K562 (cell line): ENCODE data around the gene ALDH9A1. TPM values are rescaled to one million over a fixed set of nuclear protein-coding genes. Genes with fewer than 3 reads are reported as not detected.

ENCODE experiments used
- ATAC-seq: fragments of 200-7000 bp; cut with Tn5 transposase; 3 replicates; pipeline ENCODE4 v1.9.1; 2020; ENCODE audit warnings: moderate library complexity
- BruUV-seq: library from RNA; stranded (reverse); fragments of 400-500 nt; replicated peaks from 2 replicates; lab custom pipeline; 2021; lab: Mats Ljungman, UMichigan
- CTCF ChIA-PET: fragments of 300-600 bp; formaldehyde crosslinking; extraction: SDS; loops from one replicate; lab custom pipeline; 2021; ENCODE audit warnings: low intra/inter-chr PET ratio; lab: Yijun Ruan, JAX
- POLR2A ChIA-PET: fragments of 300-600, 350-650 bp; sonication (Branson Sonifier 250); formaldehyde crosslinking; extraction: SDS; loops from one replicate; lab custom pipeline; 2021; ENCODE audit warnings: antibody characterized with exemption, inconsistent platforms; lab: Yijun Ruan, JAX
- DNase-seq, 4 experiments: peaks; one replicate each; pipeline versions ENCODE4 v3.0.0 to v3.0.0-alpha.2; 2011 to 2018; ENCODE audit warnings: low spot score in 3 of 4, mixed read lengths in 3 of 4; ENCODE audit errors: extremely low read depth in 1 of 4
- FAIRE-seq: peaks from 2 replicates; lab custom pipeline; 2011; peaks lifted over from hg19 to GRCh38; lab: Jason Lieb, UNC
- H2AFZ ChIP-seq: 2 replicates; pipeline ENCODE4 v1.6.0; 2011; ENCODE audit warnings: low read depth, low read length, control low read depth, inconsistent platforms
- H3K27ac ChIP-seq: fragments of 200-600 bp; 3 replicates; pipeline ENCODE4 v1.8.0; 2011; ENCODE audit warnings: low read depth, mild to moderate bottlenecking, control low read depth, inconsistent platforms, low read length, moderate library complexity, mixed read lengths; ENCODE audit errors: extremely low read depth
- H3K27me3 ChIP-seq, 2 experiments: fragments of 300-600 bp in 1 of 2; 2 replicates in 1 of 2; 3 replicates in 1 of 2; pipeline versions ENCODE4 v1.6.0 to v1.8.0; 2011; ENCODE audit warnings: inconsistent platforms in 2 of 2, low read length in 2 of 2, mild to moderate bottlenecking in 1 of 2, mixed read lengths in 1 of 2, moderate library complexity in 1 of 2; ENCODE audit not compliant: control insufficient read depth in 2 of 2, insufficient read depth in 2 of 2
- H3K36me3 ChIP-seq: fragments of 300-600 bp; 3 replicates; pipeline ENCODE4 v1.8.0; 2011; ENCODE audit warnings: mild to moderate bottlenecking, low read length, inconsistent platforms; ENCODE audit not compliant: control insufficient read depth, insufficient read depth
- H3K4me1 ChIP-seq, 2 experiments: fragments of 200-600 bp in 1 of 2; replicated peaks in 1 of 2; 2 replicates in 1 of 2; 3 replicates in 1 of 2; pipeline versions ENCODE4 v1.5.1 to v1.8.0; 2011; ENCODE audit warnings: inconsistent platforms in 2 of 2, low read length in 2 of 2, mild to moderate bottlenecking in 1 of 2, mixed read lengths in 1 of 2, moderate library complexity in 1 of 2; ENCODE audit not compliant: control insufficient read depth in 2 of 2, insufficient read depth in 2 of 2
- H3K4me2 ChIP-seq: 2 replicates; pipeline ENCODE4 v1.6.1; 2011; ENCODE audit warnings: low read length, control low read depth, inconsistent platforms, mixed read lengths; ENCODE audit not compliant: insufficient read depth
- H3K4me3 ChIP-seq: fragments of 200-600 bp; sonication (generic), shearing (Covaris generic); 2 replicates; pipeline ENCODE4 v1.5.1; 2016; ENCODE audit warnings: control low read depth, inconsistent platforms
- H3K79me2 ChIP-seq: fragments of 200-600 bp; 3 replicates; pipeline ENCODE4 v1.8.0; 2011; ENCODE audit warnings: low read length, inconsistent platforms; ENCODE audit not compliant: control insufficient read depth, insufficient read depth
- H3K9ac ChIP-seq, 2 experiments: 2 replicates each; pipeline versions ENCODE4 v1.6.0 to v1.6.1; 2011; ENCODE audit warnings: low read depth in 2 of 2, low read length in 2 of 2, control low read depth in 1 of 2, inconsistent platforms in 1 of 2, mild to moderate bottlenecking in 1 of 2, mixed read lengths in 1 of 2; ENCODE audit not compliant: insufficient read depth in 1 of 2
- H3K9me1 ChIP-seq: one replicate; pipeline ENCODE4 v1.6.0; 2011; ENCODE audit warnings: inconsistent platforms, mild to moderate bottlenecking, low read length, moderate library complexity; ENCODE audit not compliant: control insufficient read depth, insufficient read depth
- H3K9me3 ChIP-seq: replicated peaks from 2 replicates; pipeline ENCODE4 v1.5.1; 2011; ENCODE audit warnings: low read depth, low read length, inconsistent platforms; ENCODE audit not compliant: control insufficient read depth, insufficient read depth
- H4K20me1 ChIP-seq: replicated peaks from 2 replicates; pipeline ENCODE4 v1.6.1; 2011; ENCODE audit warnings: low read length, inconsistent platforms, mixed read lengths; ENCODE audit not compliant: control insufficient read depth, insufficient read depth
- CC2D1A ChIP-seq: fragments of 450-650 bp; IDR thresholded peaks from 2 replicates; pipeline ENCODE4 v1.6.1; 2017; ENCODE audit warnings: mild to moderate bottlenecking
- DACH1 ChIP-seq: fragments of 450-650 bp; IDR thresholded peaks from 2 replicates; pipeline ENCODE4 v1.6.1; 2018; ENCODE audit not compliant: partially characterized antibody
- ETV1 ChIP-seq: fragments of 450-650 bp; conservative IDR thresholded peaks from 2 replicates; pipeline ENCODE4 v1.6.1; 2016; ENCODE audit warnings: missing genetic modification characterization, control low read depth, low read depth, missing compliant biosample characterization
- ETV5 ChIP-seq: sonication (generic); formaldehyde crosslinking; IDR thresholded peaks from 2 replicates; pipeline ENCODE4 v1.4.0; 2020; ENCODE audit warnings: low read depth, mild to moderate bottlenecking, missing genetic modification reagents
- HDAC1 ChIP-seq, 2 experiments: fragments of 450-650 bp; IDR thresholded peaks; 2 replicates each; pipeline ENCODE4 v1.6.1; 2016 to 2017; ENCODE audit warnings: inconsistent platforms in 1 of 2, mild to moderate bottlenecking in 1 of 2, moderate library complexity in 1 of 2
- HDGF ChIP-seq: fragments of 450-650 bp; IDR thresholded peaks from 2 replicates; pipeline ENCODE4 v1.6.1; 2016
- PHB ChIP-seq: fragments of 250-450 bp; sonication (Bioruptor Pico); IDR thresholded peaks from 2 replicates; pipeline ENCODE4 v1.5.0; 2021
- POLR3A ChIP-seq: IDR thresholded peaks from 2 replicates; pipeline ENCODE4 v1.6.1; 2011; ENCODE audit warnings: borderline replicate concordance, mild to moderate bottlenecking, moderate library complexity; ENCODE audit not compliant: insufficient read length, insufficient read depth; ENCODE audit errors: extremely low read depth
- SETDB1 ChIP-seq: IDR thresholded peaks from one replicate; pipeline ENCODE4 v1.6.1; 2012; ENCODE audit warnings: low read length, control low read depth, inconsistent platforms
- SIN3A ChIP-seq, 2 experiments: fragments of 150-350 bp in 1 of 2; IDR thresholded peaks; 2 replicates each; pipeline ENCODE4 v1.6.1; 2011 to 2016; ENCODE audit warnings: borderline replicate concordance in 2 of 2, low read depth in 2 of 2, low read length in 2 of 2, mild to moderate bottlenecking in 2 of 2, moderate library complexity in 2 of 2; ENCODE audit not compliant: control insufficient read depth in 1 of 2
- SMARCA4 ChIP-seq: fragments of 450-650 bp; IDR thresholded peaks from 2 replicates; pipeline ENCODE4 v1.6.1; 2016
- SMARCB1 ChIP-seq: IDR thresholded peaks from 2 replicates; pipeline ENCODE4 v1.6.1; 2011; ENCODE audit warnings: improper control_type of control experiment, low read depth; ENCODE audit not compliant: insufficient read length
- TAF1 ChIP-seq: IDR thresholded peaks from 2 replicates; pipeline ENCODE4 v1.6.1; 2011; ENCODE audit warnings: mild to moderate bottlenecking, low read length, moderate library complexity; ENCODE audit not compliant: insufficient read depth, control insufficient read depth, severe bottlenecking; ENCODE audit errors: extremely low read depth
- TFE3 ChIP-seq: fragments of 450-650 bp; formaldehyde crosslinking; IDR thresholded peaks from 2 replicates; pipeline ENCODE4 v1.4.0; 2020; ENCODE audit warnings: mild to moderate bottlenecking, mixed read lengths
- USF1 ChIP-seq: sonication (generic); formaldehyde crosslinking; IDR thresholded peaks from 2 replicates; pipeline ENCODE4 v1.9.0; 2022; ENCODE audit warnings: mild to moderate bottlenecking, missing genetic modification reagents
- ZNF740 ChIP-seq, 3 experiments: fragments of 200-800 bp in 1 of 3; sonication (Bioruptor generic) in 1 of 3; sonication (generic) in 1 of 3; formaldehyde crosslinking in 1 of 3; IDR thresholded peaks; 2 replicates each; pipeline versions ENCODE4 v1.6.1 to v1.8.0; 2016 to 2022; ENCODE audit warnings: mild to moderate bottlenecking in 2 of 3, missing compliant biosample characterization in 2 of 3, missing genetic modification characterization in 2 of 3, missing genetic modification reagents in 1 of 3
- WGBS: fragments of 100-300 bp; shearing (Covaris generic); methylation state at CpG from one replicate; pipeline ENCODE4 v1.1.6; 2016; ENCODE audit warnings: low coverage, mixed read lengths; ENCODE audit not compliant: insufficient coverage; ENCODE audit errors: missing lambda C conversion rate; 5-methylcytosine and 5-hydroxymethylcytosine counted together
- in situ Hi-C: fragments of 300-500 bp; cut with MboI; formaldehyde crosslinking; loops from 4 replicates; pipeline ENCODE4 v1.15.0; 2018; ENCODE audit warnings: inconsistent platforms, mixed read lengths
- intact Hi-C: fragments of 100-400 bp; cut with micrococcal nuclease; formaldehyde crosslinking; loops from 2 replicates; pipeline ENCODE4 v1.14.2; 2022
- polyA plus RNA-seq, 8 experiments: library from polyadenylated mRNA; depleted of rRNA in 4 of 8; stranded (reverse) in 5 of 8; unstranded in 3 of 8; fragments of >200 nt; fragmentation: Nextera tagmentation in 2 of 8; fragmentation: Illumina TruSeq in 1 of 8; extraction: Ambion mirVana in 2 of 8; extraction: Trizol in 1 of 8; gene quantifications; 2 replicates each; pipeline versions ENCODE4 v1.2.1 to v1.2.3, GENCODE V29; 2011 to 2014; ENCODE audit warnings: inconsistent platforms in 1 of 8, missing spikeins in 1 of 8
- total RNA-seq, 7 experiments: library from RNA; depleted of rRNA in 6 of 7; stranded (reverse); fragments of >200 nt in 6 of 7; fragmentation: Illumina TruSeq in 2 of 7; extraction: Trizol in 2 of 7; gene quantifications; 2 replicates each; pipeline versions ENCODE4 v1.2.1 to v1.2.3, GENCODE V29; 2011 to 2021; ENCODE audit warnings: low replicate concordance in 1 of 7

ALDH9A1 gene
- total and polyA plus RNA-seq, 9 of the 15 experiments (the other 6 are each of a cell fraction or from before 2014, with no cell fraction given) = 26.5 to 54.3 (median 39.2) TPM

- TF ChIP-seq ETV1 (tag) (0 out of 2 replicates have a peak, but pooled peaks have one; percentile 8), CC2D1A (0 out of 2 replicates have a peak, but pooled peaks have one; percentile 18), HDAC1 (IDR thresholded peaks at IDR 0.05) (peak in 1 of 2 experiments; percentile 65; a peak in 1 of 4 replicates), TAF1 (no peak), HDGF (peak; percentile 85; the same call in 1 of the 2 replicates), USF1 (CRISPR knock-in tag) (no peak), SMARCA4 (0 out of 2 replicates have a peak, but pooled peaks have one; percentile 8), ETV5 (CRISPR knock-in tag) (peak; percentile 43; the same call in 1 of the 2 replicates)
Observed at GRCh38 chr1:165632152-165632469, 66.3 kb downstream of the ALDH9A1 start (continued).

- Histone ChIP-seq H4K20me1 (no peaks in the 10 kb centered on the region), H3K9me1 (no peaks in the 10 kb centered on the region), H3K79me2 (peaks cover 26% of the 10 kb centered on the region; the same call in 2 of the 3 replicates), H3K36me3 (no peaks in the 10 kb centered on the region; the same call in 2 of the 3 replicates), H3K4me2 (peak overlapping the region; percentile 97), H3K27ac (peak overlapping the region; percentile 98), H2AFZ (peak overlapping the region; percentile 100), H3K4me1 (peaks cover 13 to 33% of the 10 kb centered on the region in 2 experiments; a peak in 4 of 5 replicates), H3K9ac (peak overlapping the region; percentile 92 to 95), H3K27me3 (no peaks in the 10 kb centered on the region), H3K4me3 (peak overlapping the region; percentile 74), H3K9me3 (no peaks in the 10 kb centered on the region)
- CTCF ChIA-PET = no interaction called here
- WGBS = under 1% methylated on average over 31 of the region's 31 CpGs
- peak; percentile 23 to 86 (median 48) for DNase-seq
- ATAC-seq = peak; percentile 65
- in situ Hi-C loops (no loop called here), intact Hi-C loops (loop anchor here (2.0 kb wide), 1 partner anchor 31 kb away; no protein-coding TSS in a partner anchor)
- BruUV-seq = no TSS peak
- POLR2A ChIA-PET = interaction anchor here (0.6 to 2.3 kb wide), 10 partner anchors 9 to 137 kb away, joined by 3 to 9 read pairs (median 4); partner anchors contain the start of gene TMCO1
- FAIRE-seq = peak; percentile 69
- TF ChIP-seq PHB (CRISPR knock-in tag) (no peak), TFE3 (peak; percentile 82), SETDB1 (no peak), SMARCB1 (no peak), SIN3A (IDR thresholded peaks at IDR 0.05; ENCODE audit: borderline replicate concordance in 2 of 2, control insufficient read depth in 1 of 2, low read depth in 2 of 2, low read length in 2 of 2) (peak in 1 of 2 experiments; percentile 10; a peak in 2 of 4 replicates), DACH1 (no peak), POLR3A (no peak), ZNF740 (CRISPR knock-in tag; IDR thresholded peaks at IDR 0.05) (peak; percentile 82; the same call in 1 of the 2 replicates), ZNF740 (tag; IDR thresholded peaks at IDR 0.05) (no peak; a peak in 1 of 4 replicates)
Observed at GRCh38 chr1:165631342-165632151, 66.8 kb downstream of the ALDH9A1 start.
